Caco-2 (cell line): ENCODE measurements around the gene H2BK1. TPM values are rescaled to one million over a fixed set of nuclear protein-coding genes. Genes with fewer than 3 reads are reported as not detected.

Source experiments
- BruUV-seq: library from RNA; stranded (reverse); fragments of 400-500 nt; replicated peaks from 2 replicates; lab custom pipeline; 2021; lab: Mats Ljungman, UMichigan
- CTCF ChIA-PET: fragments of 300-600 bp; sonication (Branson Sonifier 250); formaldehyde crosslinking; loops from one replicate; lab custom pipeline; 2022; ENCODE audit warnings: antibody characterized with exemption; lab: Charles Lee
- POLR2A ChIA-PET: fragments of 300-600 bp; sonication (Branson Sonifier 250); formaldehyde crosslinking; loops from one replicate; lab custom pipeline; 2022; ENCODE audit warnings: antibody characterized with exemption; lab: Charles Lee
- DNase-seq, 2 experiments: peaks; one replicate each; pipeline versions ENCODE4 v3.0.0 to v3.0.0-alpha.2; 2020 to 2022
- H3K27me3 ChIP-seq: replicated peaks from 2 replicates; pipeline ENCODE4 v1.6.0; 2011; ENCODE audit warnings: low read length; ENCODE audit not compliant: control insufficient read depth, insufficient read depth
- H3K36me3 ChIP-seq: 2 replicates; pipeline ENCODE4 v1.5.1; 2011; ENCODE audit warnings: low read length; ENCODE audit not compliant: control insufficient read depth, insufficient read depth
- H3K4me1 ChIP-seq: fragments of 250-450 bp; sonication (Bioruptor Pico); 2 replicates; pipeline ENCODE4 v1.5.1; 2020; ENCODE audit warnings: mild to moderate bottlenecking
- H3K4me3 ChIP-seq: 2 replicates; pipeline ENCODE4 v1.5.1; 2011; ENCODE audit warnings: low read depth, mild to moderate bottlenecking, control low read depth, low read length
- H3K9me3 ChIP-seq: fragments of 250-450 bp; sonication (Bioruptor Pico); 2 replicates; pipeline ENCODE4 v1.5.1; 2020; ENCODE audit warnings: mild to moderate bottlenecking, moderate library complexity
- H3K27ac Mint-ChIP-seq: one replicate; pipeline ENCODE4 v1.8.0; 2022; ENCODE audit warnings: mixed read lengths; ENCODE audit not compliant: unreplicated experiment
- H3K27me3 Mint-ChIP-seq: one replicate; pipeline ENCODE4 v1.8.0; 2022; ENCODE audit warnings: mixed read lengths; ENCODE audit not compliant: insufficient read depth, unreplicated experiment
- H3K36me3 Mint-ChIP-seq: one replicate; pipeline ENCODE4 v1.8.0; 2022; ENCODE audit warnings: mild to moderate bottlenecking, mixed read lengths; ENCODE audit not compliant: insufficient read depth, unreplicated experiment
- H3K4me1 Mint-ChIP-seq: one replicate; pipeline ENCODE4 v1.8.0; 2022; ENCODE audit warnings: low read depth, mixed read lengths; ENCODE audit not compliant: unreplicated experiment
- H3K4me3 Mint-ChIP-seq: one replicate; pipeline ENCODE4 v1.8.0; 2022; ENCODE audit warnings: mild to moderate bottlenecking, moderate library complexity, mixed read lengths; ENCODE audit not compliant: unreplicated experiment
- H3K9me3 Mint-ChIP-seq: one replicate; pipeline ENCODE4 v1.8.0; 2022; ENCODE audit warnings: mixed read lengths; ENCODE audit not compliant: unreplicated experiment
- intact Hi-C: fragments of 100-400 bp; cut with micrococcal nuclease; formaldehyde crosslinking; loops from one replicate; pipeline ENCODE4 v1.10.0; 2022; ENCODE audit not compliant: unreplicated experiment
- total RNA-seq: library from RNA; stranded (reverse); gene quantifications from 2 replicates; pipeline ENCODE4 v1.2.3, GENCODE V29; 2022
- TF ChIP-seq, protein P1 (sequence below), 2 experiments: fragments of 200-600 bp in 1 of 2; IDR thresholded peaks; 1 replicate in 1 of 2; 2 replicates in 1 of 2; pipeline versions ENCODE4 v1.5.1 to v1.8.0; 2011 to 2022; ENCODE audit warnings: antibody characterized with exemption in 1 of 2, control low read depth in 1 of 2, inconsistent platforms in 1 of 2, low read depth in 1 of 2, low read length in 1 of 2, mild to moderate bottlenecking in 1 of 2, moderate library complexity in 1 of 2; ENCODE audit not compliant: insufficient read depth in 1 of 2, severe bottlenecking in 1 of 2, unreplicated experiment in 1 of 2

H2BK1 gene
- total RNA-seq, 1 experiment from 2014 or later: not detected

DNA sequence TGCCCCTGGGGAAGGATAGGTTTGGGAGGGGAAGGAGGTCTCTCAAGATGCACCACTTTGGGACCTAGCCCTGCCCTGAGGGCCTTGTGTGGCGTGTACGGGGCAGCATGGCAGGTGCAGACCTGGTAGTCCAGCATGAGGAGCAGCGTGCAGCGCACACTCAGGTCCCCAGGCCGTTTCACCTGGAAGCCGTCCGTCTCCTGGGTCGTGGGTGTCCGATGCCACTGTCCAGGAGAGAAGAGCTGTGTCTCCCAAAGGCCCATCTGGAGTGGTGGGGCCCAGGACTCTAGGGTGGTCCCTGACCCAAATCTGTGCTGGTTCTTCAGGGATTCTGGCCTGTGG is 31.4 kb upstream of the H2BK1 start:
- H3K4me1 Mint-ChIP-seq: peaks cover 13% of the 10 kb centered on the region
- BruUV-seq: no TSS peak
- no peaks in the 10 kb centered on the region for H3K9me3 Mint-ChIP-seq
- no peak overlapping the region for H3K4me3 Mint-ChIP-seq
- H3K27me3 ChIP-seq: no peaks in the 10 kb centered on the region
- H3K27me3 Mint-ChIP-seq: no peaks in the 10 kb centered on the region
- H3K4me1 ChIP-seq: peaks cover 8% of the 10 kb centered on the region; the same call in 1 of the 2 replicates
- CTCF ChIA-PET: interaction anchor here (1.2 kb wide), 1 partner anchor 9 kb away, joined by 3 read pairs; the partner anchor contains the start of gene CHPF2
- POLR2A ChIA-PET: interaction anchor here (0.6 kb wide), 1 partner anchor 179 kb away, joined by 6 read pairs; no protein-coding TSS in a partner anchor
- no peak overlapping the region for H3K27ac Mint-ChIP-seq
- TF ChIP-seq, protein P1, sequence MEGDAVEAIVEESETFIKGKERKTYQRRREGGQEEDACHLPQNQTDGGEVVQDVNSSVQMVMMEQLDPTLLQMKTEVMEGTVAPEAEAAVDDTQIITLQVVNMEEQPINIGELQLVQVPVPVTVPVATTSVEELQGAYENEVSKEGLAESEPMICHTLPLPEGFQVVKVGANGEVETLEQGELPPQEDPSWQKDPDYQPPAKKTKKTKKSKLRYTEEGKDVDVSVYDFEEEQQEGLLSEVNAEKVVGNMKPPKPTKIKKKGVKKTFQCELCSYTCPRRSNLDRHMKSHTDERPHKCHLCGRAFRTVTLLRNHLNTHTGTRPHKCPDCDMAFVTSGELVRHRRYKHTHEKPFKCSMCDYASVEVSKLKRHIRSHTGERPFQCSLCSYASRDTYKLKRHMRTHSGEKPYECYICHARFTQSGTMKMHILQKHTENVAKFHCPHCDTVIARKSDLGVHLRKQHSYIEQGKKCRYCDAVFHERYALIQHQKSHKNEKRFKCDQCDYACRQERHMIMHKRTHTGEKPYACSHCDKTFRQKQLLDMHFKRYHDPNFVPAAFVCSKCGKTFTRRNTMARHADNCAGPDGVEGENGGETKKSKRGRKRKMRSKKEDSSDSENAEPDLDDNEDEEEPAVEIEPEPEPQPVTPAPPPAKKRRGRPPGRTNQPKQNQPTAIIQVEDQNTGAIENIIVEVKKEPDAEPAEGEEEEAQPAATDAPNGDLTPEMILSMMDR (IDR thresholded peaks at IDR 0.05; ENCODE audit: insufficient read depth in 1 of 2, low read depth in 1 of 2, low read length in 1 of 2, severe bottlenecking in 1 of 2, unreplicated experiment in 1 of 2): no peak
- H3K4me3 ChIP-seq: no peak overlapping the region
- no peaks in the 10 kb centered on the region for H3K36me3 ChIP-seq
- intact Hi-C loops: no loop called here
- no peak for DNase-seq
- peaks cover 34% of the 10 kb centered on the region for H3K36me3 Mint-ChIP-seq
- H3K9me3 ChIP-seq: no peaks in the 10 kb centered on the region

DNA sequence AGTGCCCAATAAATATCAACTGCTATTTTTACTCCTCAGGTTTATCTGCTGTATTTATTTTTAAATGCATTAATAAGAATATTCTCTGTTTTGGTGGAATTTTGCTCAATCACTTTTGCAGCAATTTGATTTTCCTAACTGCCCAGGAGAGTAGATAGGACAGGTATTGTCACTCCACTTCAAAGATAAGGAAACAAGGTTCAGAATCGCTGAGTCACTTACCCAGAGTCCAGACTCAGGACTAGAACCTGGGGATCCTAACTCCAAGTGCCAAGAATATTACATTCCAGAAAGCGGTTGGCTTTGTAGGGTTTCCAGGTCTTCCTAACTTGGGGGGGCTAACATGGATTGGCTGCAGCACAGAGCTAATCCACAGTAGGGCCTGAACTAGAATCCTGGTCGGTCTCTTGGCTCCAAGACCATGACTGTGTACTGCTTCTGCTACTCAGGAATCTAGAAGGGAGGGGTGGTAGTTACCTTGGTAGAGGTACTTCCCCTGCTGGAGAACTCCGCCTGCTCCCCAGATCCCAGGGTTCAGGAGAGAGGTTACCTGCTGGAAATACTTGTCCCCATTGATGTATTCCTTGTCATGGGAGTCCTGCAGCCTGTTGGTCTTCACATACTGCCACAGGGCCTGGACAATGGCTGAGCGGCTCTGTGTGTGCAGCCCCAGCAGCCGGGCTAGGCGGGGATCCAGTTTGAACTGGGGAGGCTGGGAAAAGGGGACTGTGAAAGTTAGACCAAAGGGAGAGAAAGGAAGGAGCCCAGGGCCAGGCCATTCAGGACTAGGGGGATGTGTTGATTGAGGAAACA is 30.9 kb upstream of the H2BK1 start:
- DNase-seq: no peak
- TF ChIP-seq, protein P1 (IDR thresholded peaks at IDR 0.05; ENCODE audit: insufficient read depth in 1 of 2, low read depth in 1 of 2, low read length in 1 of 2, severe bottlenecking in 1 of 2, unreplicated experiment in 1 of 2): no peak
- H3K4me3 Mint-ChIP-seq: no peak overlapping the region
- no TSS peak for BruUV-seq
- Histone ChIP-seq H3K36me3 (no peaks in the 10 kb centered on the region), H3K9me3 (no peaks in the 10 kb centered on the region), H3K4me3 (no peak overlapping the region), H3K4me1 (peaks cover 8% of the 10 kb centered on the region; the same call in 1 of the 2 replicates), H3K27me3 (no peaks in the 10 kb centered on the region)
- intact Hi-C loops: no loop called here
- H3K9me3 Mint-ChIP-seq: no peaks in the 10 kb centered on the region
- H3K27me3 Mint-ChIP-seq: no peaks in the 10 kb centered on the region
- H3K4me1 Mint-ChIP-seq: peaks cover 13% of the 10 kb centered on the region
- peaks cover 40% of the 10 kb centered on the region for H3K36me3 Mint-ChIP-seq
- ChIA-PET POLR2A (interaction anchor here (0.6 to 1.0 kb wide), 2 partner anchors 14 to 178 kb away, joined by 6 to 8 read pairs; partner anchors contain the start of gene ABCF2), CTCF (no interaction called here)
- no peak overlapping the region for H3K27ac Mint-ChIP-seq

DNA sequence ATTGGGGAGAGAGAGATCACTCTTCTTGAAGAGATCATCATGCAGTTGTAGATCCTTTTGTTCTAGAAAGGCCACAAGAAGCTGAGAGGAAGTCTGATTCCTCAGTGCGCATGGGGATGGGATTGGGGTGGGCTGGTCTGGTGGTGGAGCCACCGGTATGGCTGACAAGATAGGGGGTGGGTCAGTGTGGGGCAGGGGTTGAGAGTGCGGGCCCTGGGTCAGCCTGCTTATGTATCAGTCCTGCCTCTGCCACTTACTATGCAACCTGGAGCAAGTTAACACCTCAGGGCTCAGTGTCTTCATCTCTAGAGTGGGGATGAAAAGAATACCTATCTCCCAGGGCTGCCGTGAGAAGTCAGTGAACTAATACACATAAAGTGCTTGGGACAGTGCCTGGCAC is 30.2 kb upstream of the H2BK1 start:
- intact Hi-C loops: no loop called here
- no TSS peak for BruUV-seq
- H3K27me3 Mint-ChIP-seq: no peaks in the 10 kb centered on the region
- peaks cover 13% of the 10 kb centered on the region for H3K4me1 Mint-ChIP-seq
- ChIA-PET POLR2A (interaction anchor here (1.0 kb wide), 1 partner anchor 13 kb away, joined by 8 read pairs; the partner anchor contains the start of gene ABCF2), CTCF (no interaction called here)
- no peak overlapping the region for H3K4me3 ChIP-seq
- no peaks in the 10 kb centered on the region for H3K36me3 ChIP-seq
- TF ChIP-seq, protein P1 (IDR thresholded peaks at IDR 0.05; ENCODE audit: insufficient read depth in 1 of 2, low read depth in 1 of 2, low read length in 1 of 2, severe bottlenecking in 1 of 2, unreplicated experiment in 1 of 2): no peak
- peaks cover 41% of the 10 kb centered on the region for H3K36me3 Mint-ChIP-seq
- no peak for DNase-seq
- no peaks in the 10 kb centered on the region for H3K9me3 Mint-ChIP-seq
- H3K4me3 Mint-ChIP-seq: no peak overlapping the region
- H3K9me3 ChIP-seq: no peaks in the 10 kb centered on the region
- H3K4me1 ChIP-seq: peaks cover 8% of the 10 kb centered on the region; the same call in 1 of the 2 replicates
- no peaks in the 10 kb centered on the region for H3K27me3 ChIP-seq
- H3K27ac Mint-ChIP-seq: peak overlapping the region; percentile 67
